HCT116 (cell line): Measurements from ENCODE around the gene DDX10. TPM values are rescaled to one million over a fixed set of nuclear protein-coding genes. Genes with fewer than 3 reads are reported as not detected.

ENCODE experiments used
- ATAC-seq: fragments of 200-7000 bp; cut with Tn5 transposase; 2 replicates; pipeline ENCODE4 v1.9.1; 2020; ENCODE audit warnings: mild to moderate bottlenecking, moderate library complexity
- BruUV-seq: library from RNA; stranded (reverse); fragments of 400-500 nt; replicated peaks from 2 replicates; lab custom pipeline; 2021; lab: Mats Ljungman, UMichigan
- CTCF ChIA-PET: fragments of 300-600 bp; sonication (Branson Sonifier 250); formaldehyde crosslinking; loops from one replicate; lab custom pipeline; 2021; ENCODE audit warnings: antibody characterized with exemption; lab: Charles Lee
- POLR2A ChIA-PET: fragments of 300-600, 350-600 bp; sonication (Branson Sonifier 250); formaldehyde crosslinking; loops from one replicate; lab custom pipeline; 2021; ENCODE audit warnings: antibody characterized with exemption; lab: Charles Lee
- RAD21 ChIA-PET, 2 experiments: fragments of 300-600 bp; sonication (Branson Sonifier 250); formaldehyde crosslinking; loops; one replicate each; lab custom pipeline; 2023; ENCODE audit warnings: low total read pairs in 2 of 2; ENCODE audit not compliant: uncharacterized antibody in 2 of 2, unreplicated experiment in 2 of 2, low non-redundant PET in 1 of 2; lab: Charles Lee
- DNase-seq: peaks from one replicate; pipeline ENCODE4 v3.0.0-alpha.2; 2010; ENCODE audit warnings: low read depth, low spot score
- H2AFZ ChIP-seq: fragments of 200-600 bp; shearing (Covaris generic), sonication (generic); 2 replicates; pipeline ENCODE4 v1.6.1; 2017; ENCODE audit warnings: low read depth, mixed run types, mixed read lengths, antibody characterized with exemption, low read length; ENCODE audit not compliant: poor library complexity, severe bottlenecking
- H3K27ac ChIP-seq: 2 replicates; pipeline ENCODE4 v1.5.1; 2012; ENCODE audit warnings: low read depth, low read length
- H3K27me3 ChIP-seq: fragments of 200-600 bp; sonication (generic); 2 replicates; pipeline ENCODE4 v1.6.1; 2016; ENCODE audit warnings: mixed run types, low read length, mixed read lengths; ENCODE audit not compliant: insufficient read depth
- H3K36me3 ChIP-seq, 2 experiments: fragments of 200-500 bp in 1 of 2; fragments of 200-600 bp in 1 of 2; sonication (Bioruptor generic) in 1 of 2; sonication (generic) in 1 of 2; 2 replicates each; pipeline versions ENCODE4 v1.5.1 to v1.6.1; 2014 to 2016; ENCODE audit warnings: low read length in 2 of 2, inconsistent platforms in 1 of 2, mixed read lengths in 1 of 2, mixed run types in 1 of 2; ENCODE audit not compliant: insufficient read depth in 2 of 2, control insufficient read depth in 1 of 2
- H3K4me1 ChIP-seq, 2 experiments: fragments of 200-600 bp in 1 of 2; sonication (generic) in 1 of 2; 2 replicates each; pipeline versions ENCODE4 v1.5.1 to v1.6.1; 2012 to 2017; ENCODE audit warnings: low read length in 2 of 2, inconsistent platforms in 1 of 2, mild to moderate bottlenecking in 1 of 2, mixed read lengths in 1 of 2, mixed run types in 1 of 2, moderate library complexity in 1 of 2; ENCODE audit not compliant: insufficient read depth in 2 of 2, control insufficient read depth in 1 of 2
- H3K4me2 ChIP-seq: fragments of 200-600 bp; sonication (generic); 2 replicates; pipeline ENCODE4 v1.6.1; 2017; ENCODE audit warnings: mixed run types, low read length, mixed read lengths
- H3K4me3 ChIP-seq, 2 experiments: fragments of 200-600 bp in 1 of 2; sonication (generic) in 1 of 2; replicated peaks in 1 of 2; 2 replicates each; pipeline ENCODE4 v1.5.1; 2011 to 2016; ENCODE audit warnings: low read length in 2 of 2, control low read depth in 1 of 2, low read depth in 1 of 2, mild to moderate bottlenecking in 1 of 2, mixed read lengths in 1 of 2, mixed run types in 1 of 2
- H3K79me2 ChIP-seq: fragments of 200-600 bp; sonication (generic); 2 replicates; pipeline ENCODE4 v1.6.1; 2017; ENCODE audit warnings: mild to moderate bottlenecking, mixed run types, low read length, moderate library complexity, mixed read lengths; ENCODE audit not compliant: insufficient read depth
- H3K9ac ChIP-seq: fragments of 200-600 bp; sonication (generic); 2 replicates; pipeline ENCODE4 v1.6.1; 2016; ENCODE audit warnings: low read length, mixed read lengths
- H3K9me2 ChIP-seq: fragments of 200-600 bp; sonication (generic), shearing (Covaris generic); 2 replicates; pipeline ENCODE4 v1.6.1; 2017; ENCODE audit warnings: mixed run types, mild to moderate bottlenecking, moderate library complexity; ENCODE audit not compliant: insufficient read depth
- H3K9me3 ChIP-seq, 2 experiments: fragments of 200-500 bp in 1 of 2; fragments of 200-600 bp in 1 of 2; sonication (Bioruptor generic) in 1 of 2; sonication (generic) in 1 of 2; 2 replicates each; pipeline ENCODE4 v1.6.1; 2014 to 2017; ENCODE audit warnings: low read length in 2 of 2, mixed read lengths in 2 of 2, inconsistent platforms in 1 of 2, low read depth in 1 of 2, mild to moderate bottlenecking in 1 of 2, mixed run types in 1 of 2, moderate library complexity in 1 of 2; ENCODE audit not compliant: control insufficient read depth in 1 of 2, insufficient read depth in 1 of 2
- H4K20me1 ChIP-seq: fragments of 200-600 bp; sonication (generic), shearing (Covaris generic); 2 replicates; pipeline ENCODE4 v1.6.1; 2017; ENCODE audit warnings: mixed run types, mild to moderate bottlenecking, moderate library complexity; ENCODE audit not compliant: insufficient read depth
- CBX3 ChIP-seq: IDR thresholded peaks from 2 replicates; pipeline ENCODE4 v1.6.1; 2012; ENCODE audit warnings: low read depth
- EGR1 ChIP-seq: IDR thresholded peaks from 2 replicates; pipeline ENCODE4 v1.6.1; 2012; ENCODE audit warnings: low read depth
- ELF1 ChIP-seq: IDR thresholded peaks from 2 replicates; pipeline ENCODE4 v1.6.1; 2012; ENCODE audit warnings: low read depth, borderline replicate concordance
- EZH2 ChIP-seq: fragments of 200-600 bp; sonication (generic); IDR thresholded peaks from 2 replicates; pipeline ENCODE4 v1.6.1; 2017; ENCODE audit warnings: antibody characterized with exemption, mixed run types
- EZH2phosphoT487 ChIP-seq: fragments of 200-600 bp; IDR thresholded peaks from 2 replicates; pipeline ENCODE4 v1.6.1; 2018; ENCODE audit warnings: antibody characterized with exemption, borderline replicate concordance
- FOSL1 ChIP-seq: IDR thresholded peaks from 2 replicates; pipeline ENCODE4 v1.6.1; 2012; ENCODE audit warnings: low read depth
- JUND ChIP-seq: IDR thresholded peaks from 2 replicates; pipeline ENCODE4 v1.6.1; 2012
- POLR2A ChIP-seq: IDR thresholded peaks from 2 replicates; pipeline ENCODE4 v1.7.0; 2011; ENCODE audit warnings: borderline replicate concordance; ENCODE audit not compliant: insufficient read depth, insufficient read length; ENCODE audit errors: extremely low read depth
- POLR2AphosphoS5 ChIP-seq: IDR thresholded peaks from 2 replicates; pipeline ENCODE4 v1.6.1; 2011; ENCODE audit warnings: mild to moderate bottlenecking, low read depth, low read length, moderate library complexity
- RAD21 ChIP-seq: IDR thresholded peaks from 2 replicates; pipeline ENCODE4 v1.6.1; 2012; ENCODE audit warnings: low read depth, mild to moderate bottlenecking
- SIN3A ChIP-seq: IDR thresholded peaks from 2 replicates; pipeline ENCODE4 v1.6.1; 2012; ENCODE audit warnings: low read depth
- SP1 ChIP-seq: IDR thresholded peaks from 2 replicates; pipeline ENCODE4 v1.6.1; 2012; ENCODE audit warnings: low read depth
- SRF ChIP-seq: IDR thresholded peaks from 2 replicates; pipeline ENCODE4 v1.6.1; 2012; ENCODE audit warnings: low read depth
- YY1 ChIP-seq: IDR thresholded peaks from 2 replicates; pipeline ENCODE4 v1.6.1; 2011; ENCODE audit warnings: low read length, low read depth, moderate library complexity, mild to moderate bottlenecking; ENCODE audit not compliant: insufficient replicate concordance; ENCODE audit errors: extremely low read depth
- ZFX ChIP-seq: fragments of 450-650 bp; IDR thresholded peaks from 2 replicates; pipeline ENCODE4 v1.6.1; 2017
- ZNF274 ChIP-seq: fragments of 200-500 bp; sonication (Bioruptor generic); IDR thresholded peaks from 2 replicates; pipeline ENCODE4 v1.6.1; 2014; ENCODE audit warnings: mild to moderate bottlenecking, low read depth, low read length, inconsistent platforms
- intact Hi-C: fragments of 100-400 bp; cut with micrococcal nuclease; formaldehyde crosslinking; loops from 2 replicates; pipeline ENCODE4 v1.10.0; 2022
- total RNA-seq: library from RNA; stranded (reverse); gene quantifications from one replicate; pipeline ENCODE4 v1.2.1, GENCODE V29; 2021; ENCODE audit not compliant: unreplicated experiment
- TF ChIP-seq, protein P1 (sequence below): IDR thresholded peaks from 2 replicates; pipeline ENCODE4 v1.6.1; 2012; ENCODE audit warnings: low read depth
- TF ChIP-seq, protein P2 (sequence below), 3 experiments: fragments of 200-600 bp in 1 of 3; sonication (generic) in 1 of 3; IDR thresholded peaks in 2 of 3; conservative IDR thresholded peaks in 1 of 3; 2 replicates each; pipeline ENCODE4 v1.5.1; 2012 to 2017; ENCODE audit warnings: low read depth in 2 of 3, low read length in 2 of 3, antibody characterized with exemption in 1 of 3, borderline replicate concordance in 1 of 3, control low read depth in 1 of 3, mild to moderate bottlenecking in 1 of 3, mixed read lengths in 1 of 3, mixed run types in 1 of 3, moderate library complexity in 1 of 3; ENCODE audit not compliant: insufficient read depth in 1 of 3
- TF ChIP-seq, protein P3 (sequence below): IDR thresholded peaks from 2 replicates; pipeline ENCODE4 v1.6.1; 2012
- TF ChIP-seq, protein P4 (sequence below): IDR thresholded peaks from 2 replicates; pipeline ENCODE4 v1.6.1; 2012

The DDX10 gene
- total RNA-seq, 1 experiment from 2014 or later: 66.5 TPM

DNA sequence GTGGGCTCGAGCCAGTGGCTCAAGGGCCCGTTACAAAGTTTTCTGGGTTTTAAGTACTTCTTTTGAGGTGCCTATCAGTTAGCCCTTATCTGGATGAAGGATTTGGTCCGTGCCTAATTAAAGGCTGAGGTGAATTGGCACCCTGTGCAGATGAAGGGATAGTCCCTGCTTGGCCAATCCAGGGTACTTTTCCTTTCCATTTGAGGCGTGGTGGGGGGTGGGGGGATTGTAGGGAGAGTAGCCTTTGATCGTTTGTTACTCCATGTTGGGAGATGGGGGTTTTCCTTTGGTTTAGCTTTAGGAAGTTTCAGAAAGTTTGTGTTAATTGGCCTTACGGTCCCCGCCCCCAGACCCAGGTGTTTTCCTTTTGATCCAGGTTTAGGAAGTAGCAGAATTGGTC is 170.8 kb downstream of the DDX10 start:
- CTCF ChIA-PET: no interaction called here
- no peak for DNase-seq
- Histone ChIP-seq H4K20me1 (no peaks in the 10 kb centered on the region), H3K4me3 (no peak overlapping the region), H3K9ac (no peak overlapping the region), H3K36me3 (0 out of 4 replicates have a peak, but pooled peaks cover 0 to 2% of the 10 kb centered on the region in 2 experiments), H3K27me3 (no peaks in the 10 kb centered on the region), H3K79me2 (peaks cover 23% of the 10 kb centered on the region), H3K9me2 (no peaks in the 10 kb centered on the region), H3K27ac (no peak overlapping the region), H2AFZ (no peak overlapping the region), H3K4me1 (peaks cover 0 to 5% of the 10 kb centered on the region in 2 experiments; a peak in 2 of 4 replicates), H3K4me2 (no peak overlapping the region), H3K9me3 (no peaks in the 10 kb centered on the region)
- intact Hi-C loops: no loop called here
- no peak for ATAC-seq
- RAD21 ChIA-PET: no interaction called here
- POLR2A ChIA-PET: no interaction called here
- TF ChIP-seq POLR2AphosphoS5 (no peak), SRF (no peak), JUND (no peak), POLR2A (no peak), EZH2phosphoT487 (no peak), ZNF274 (no peak), EZH2 (no peak), SP1 (no peak), EGR1 (no peak), ELF1 (no peak), FOSL1 (no peak), ZFX (no peak), RAD21 (no peak), CBX3 (no peak), YY1 (no peak), SIN3A (no peak)
- TF ChIP-seq, protein P1, sequence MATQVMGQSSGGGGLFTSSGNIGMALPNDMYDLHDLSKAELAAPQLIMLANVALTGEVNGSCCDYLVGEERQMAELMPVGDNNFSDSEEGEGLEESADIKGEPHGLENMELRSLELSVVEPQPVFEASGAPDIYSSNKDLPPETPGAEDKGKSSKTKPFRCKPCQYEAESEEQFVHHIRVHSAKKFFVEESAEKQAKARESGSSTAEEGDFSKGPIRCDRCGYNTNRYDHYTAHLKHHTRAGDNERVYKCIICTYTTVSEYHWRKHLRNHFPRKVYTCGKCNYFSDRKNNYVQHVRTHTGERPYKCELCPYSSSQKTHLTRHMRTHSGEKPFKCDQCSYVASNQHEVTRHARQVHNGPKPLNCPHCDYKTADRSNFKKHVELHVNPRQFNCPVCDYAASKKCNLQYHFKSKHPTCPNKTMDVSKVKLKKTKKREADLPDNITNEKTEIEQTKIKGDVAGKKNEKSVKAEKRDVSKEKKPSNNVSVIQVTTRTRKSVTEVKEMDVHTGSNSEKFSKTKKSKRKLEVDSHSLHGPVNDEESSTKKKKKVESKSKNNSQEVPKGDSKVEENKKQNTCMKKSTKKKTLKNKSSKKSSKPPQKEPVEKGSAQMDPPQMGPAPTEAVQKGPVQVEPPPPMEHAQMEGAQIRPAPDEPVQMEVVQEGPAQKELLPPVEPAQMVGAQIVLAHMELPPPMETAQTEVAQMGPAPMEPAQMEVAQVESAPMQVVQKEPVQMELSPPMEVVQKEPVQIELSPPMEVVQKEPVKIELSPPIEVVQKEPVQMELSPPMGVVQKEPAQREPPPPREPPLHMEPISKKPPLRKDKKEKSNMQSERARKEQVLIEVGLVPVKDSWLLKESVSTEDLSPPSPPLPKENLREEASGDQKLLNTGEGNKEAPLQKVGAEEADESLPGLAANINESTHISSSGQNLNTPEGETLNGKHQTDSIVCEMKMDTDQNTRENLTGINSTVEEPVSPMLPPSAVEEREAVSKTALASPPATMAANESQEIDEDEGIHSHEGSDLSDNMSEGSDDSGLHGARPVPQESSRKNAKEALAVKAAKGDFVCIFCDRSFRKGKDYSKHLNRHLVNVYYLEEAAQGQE: no peak
- TF ChIP-seq, protein P2, sequence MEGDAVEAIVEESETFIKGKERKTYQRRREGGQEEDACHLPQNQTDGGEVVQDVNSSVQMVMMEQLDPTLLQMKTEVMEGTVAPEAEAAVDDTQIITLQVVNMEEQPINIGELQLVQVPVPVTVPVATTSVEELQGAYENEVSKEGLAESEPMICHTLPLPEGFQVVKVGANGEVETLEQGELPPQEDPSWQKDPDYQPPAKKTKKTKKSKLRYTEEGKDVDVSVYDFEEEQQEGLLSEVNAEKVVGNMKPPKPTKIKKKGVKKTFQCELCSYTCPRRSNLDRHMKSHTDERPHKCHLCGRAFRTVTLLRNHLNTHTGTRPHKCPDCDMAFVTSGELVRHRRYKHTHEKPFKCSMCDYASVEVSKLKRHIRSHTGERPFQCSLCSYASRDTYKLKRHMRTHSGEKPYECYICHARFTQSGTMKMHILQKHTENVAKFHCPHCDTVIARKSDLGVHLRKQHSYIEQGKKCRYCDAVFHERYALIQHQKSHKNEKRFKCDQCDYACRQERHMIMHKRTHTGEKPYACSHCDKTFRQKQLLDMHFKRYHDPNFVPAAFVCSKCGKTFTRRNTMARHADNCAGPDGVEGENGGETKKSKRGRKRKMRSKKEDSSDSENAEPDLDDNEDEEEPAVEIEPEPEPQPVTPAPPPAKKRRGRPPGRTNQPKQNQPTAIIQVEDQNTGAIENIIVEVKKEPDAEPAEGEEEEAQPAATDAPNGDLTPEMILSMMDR (IDR thresholded peaks at IDR 0.05 in 2 of 3, conservative IDR thresholded peaks at IDR 0.05 in 1 of 3; ENCODE audit: borderline replicate concordance in 1 of 3, insufficient read depth in 1 of 3, low read depth in 2 of 3, low read length in 2 of 3): no peak
- TF ChIP-seq, protein P3, sequence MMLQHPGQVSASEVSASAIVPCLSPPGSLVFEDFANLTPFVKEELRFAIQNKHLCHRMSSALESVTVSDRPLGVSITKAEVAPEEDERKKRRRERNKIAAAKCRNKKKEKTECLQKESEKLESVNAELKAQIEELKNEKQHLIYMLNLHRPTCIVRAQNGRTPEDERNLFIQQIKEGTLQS: no peak
- TF ChIP-seq, protein P4, sequence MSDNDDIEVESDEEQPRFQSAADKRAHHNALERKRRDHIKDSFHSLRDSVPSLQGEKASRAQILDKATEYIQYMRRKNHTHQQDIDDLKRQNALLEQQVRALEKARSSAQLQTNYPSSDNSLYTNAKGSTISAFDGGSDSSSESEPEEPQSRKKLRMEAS: no peak
- TF ChIP-seq, all 23 proteins: peak for 0
- BruUV-seq: no TSS peak
